GM21515 (cell line): ENCODE data around the gene TNFRSF8.

Source experiments
- ATAC-seq: cut with Tn5 transposase; IDR thresholded peaks from one replicate; pipeline ENCODE4 v1.9.1; 2021; ENCODE audit not compliant: unreplicated experiment

The TNFRSF8 gene

DNA sequence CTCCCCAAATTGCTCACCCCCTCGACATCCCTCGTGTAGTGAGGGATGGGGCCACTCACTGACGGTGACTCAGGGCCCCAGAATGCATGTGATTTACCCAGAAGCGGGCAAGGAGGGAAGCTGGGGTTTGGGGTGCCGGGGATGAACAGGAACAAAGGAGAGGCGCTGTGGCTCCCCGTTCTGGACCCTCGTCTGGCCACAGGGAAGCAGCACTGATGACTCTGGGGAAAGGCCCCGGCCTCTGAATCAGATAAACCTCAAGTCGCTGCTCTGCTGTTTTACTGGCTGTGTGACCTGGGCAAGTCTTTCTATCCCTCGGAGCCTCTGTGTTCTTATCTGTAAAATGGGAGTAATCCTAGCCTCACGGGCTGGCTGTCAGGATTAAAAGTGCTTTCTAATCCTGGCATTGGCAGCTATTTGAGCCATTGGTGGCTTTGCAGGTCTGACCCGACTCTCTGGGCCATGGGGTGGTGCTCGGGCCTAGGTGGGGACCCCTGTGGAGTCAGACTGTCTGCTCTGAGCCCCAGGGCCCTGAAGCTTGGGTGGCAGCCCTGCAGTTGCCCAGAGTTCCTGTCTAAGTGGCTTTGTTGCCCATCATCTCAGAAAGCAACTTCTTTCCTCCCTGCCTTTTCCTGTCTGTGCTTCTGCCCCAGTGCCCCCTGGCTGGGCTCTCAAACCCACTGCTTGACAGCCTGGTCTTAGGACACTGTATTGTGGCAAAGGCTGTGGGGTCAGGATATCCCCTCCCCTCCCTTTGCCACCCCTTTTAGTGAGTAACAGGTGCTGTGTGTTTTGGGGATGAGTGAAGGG lies 109.1 kb downstream of the TNFRSF8 start:
- ATAC-seq, result no peak

DNA sequence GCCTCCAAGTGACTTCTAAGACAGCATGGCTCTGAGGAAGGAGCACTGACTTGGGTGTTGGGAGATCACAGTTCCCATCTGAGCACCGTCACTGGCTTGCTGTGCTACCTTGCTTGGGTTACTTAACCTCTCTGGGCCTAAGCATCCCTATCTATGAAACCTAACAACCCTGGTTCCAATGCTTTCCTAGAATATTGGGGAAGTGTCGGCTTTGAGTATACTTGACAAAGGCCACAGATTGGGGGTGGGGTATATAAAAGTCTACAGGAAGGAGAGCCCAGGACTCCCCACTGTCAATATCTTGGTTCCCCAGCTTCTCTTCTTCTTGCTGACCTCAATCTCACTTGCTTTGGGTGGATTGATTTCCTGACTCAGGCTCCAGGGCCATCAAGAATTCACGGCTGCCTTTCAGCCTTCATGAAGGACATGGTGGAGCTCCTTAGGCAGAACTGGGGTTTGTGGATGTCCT lies 110.0 kb downstream of the TNFRSF8 start:
- ATAC-seq, result no peak

DNA sequence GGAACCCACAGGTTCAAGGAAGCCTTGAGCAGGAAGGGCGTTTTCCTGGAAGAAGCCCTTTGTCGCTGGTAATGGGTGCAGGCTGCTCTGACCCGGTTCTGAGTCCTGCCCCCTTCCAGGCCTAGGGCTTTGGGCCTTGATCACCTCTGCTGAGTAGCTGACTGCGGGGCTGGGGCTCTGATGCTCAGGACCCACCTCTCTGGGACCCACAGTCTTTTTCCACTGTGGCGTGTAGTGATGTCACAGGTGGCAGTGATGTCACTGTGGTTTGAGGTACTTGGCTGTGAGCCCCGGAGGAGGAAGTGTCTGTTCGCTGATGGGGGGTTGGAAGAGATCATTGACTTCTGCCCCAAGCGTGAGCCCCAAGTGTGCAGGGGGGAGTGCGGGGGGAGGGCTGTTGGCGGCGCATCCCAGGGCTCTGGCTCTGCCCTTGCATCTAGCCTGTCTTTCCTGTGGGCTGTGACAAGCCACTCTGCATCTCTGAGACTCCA lies 110.6 kb downstream of the TNFRSF8 start:
- ATAC-seq, result no peak

DNA sequence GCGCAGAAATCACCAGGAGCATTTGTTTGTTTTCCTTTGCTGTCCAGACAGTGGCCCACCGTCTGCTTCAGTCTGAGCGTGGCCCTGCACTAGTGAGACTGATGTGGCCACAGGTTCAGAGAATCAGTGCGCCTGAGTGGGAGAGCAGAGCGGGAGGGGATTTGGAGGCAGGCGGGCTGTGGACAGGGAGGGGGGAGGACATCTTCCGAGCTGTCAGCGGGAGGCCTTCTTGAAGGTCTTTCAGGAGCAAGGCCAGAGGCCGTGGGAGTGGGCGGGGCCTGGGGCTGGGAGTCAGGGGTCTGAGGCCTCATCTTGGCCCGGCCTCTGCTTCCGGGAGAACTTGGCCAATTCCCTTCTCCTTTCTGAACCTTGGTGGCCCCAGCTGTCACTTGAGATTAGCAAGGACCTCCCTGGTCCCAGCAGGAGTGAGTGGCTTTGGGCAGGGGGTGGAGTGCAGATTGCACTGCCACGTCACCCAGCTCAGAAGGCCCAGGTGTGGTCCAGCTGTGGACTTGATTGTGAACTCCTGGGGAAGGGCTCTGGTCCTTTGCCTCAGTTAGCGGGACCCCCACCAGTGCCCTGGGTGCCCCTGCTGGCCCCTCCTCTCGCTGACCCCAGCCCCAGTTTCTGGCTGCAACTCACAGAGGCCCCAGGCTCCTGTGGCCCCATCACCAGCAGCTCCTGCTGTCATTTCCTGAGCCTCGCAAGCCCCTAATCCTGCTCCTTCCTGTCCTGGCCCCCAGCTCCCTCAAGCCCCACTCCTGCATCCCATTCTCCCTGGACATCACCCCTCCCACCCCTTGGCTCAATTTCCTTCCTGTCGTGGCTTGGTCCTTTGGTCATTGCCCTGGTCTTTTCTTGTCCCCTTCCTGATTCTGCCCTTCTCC lies 112.1 kb downstream of the TNFRSF8 start:
- ATAC-seq, result no peak

DNA sequence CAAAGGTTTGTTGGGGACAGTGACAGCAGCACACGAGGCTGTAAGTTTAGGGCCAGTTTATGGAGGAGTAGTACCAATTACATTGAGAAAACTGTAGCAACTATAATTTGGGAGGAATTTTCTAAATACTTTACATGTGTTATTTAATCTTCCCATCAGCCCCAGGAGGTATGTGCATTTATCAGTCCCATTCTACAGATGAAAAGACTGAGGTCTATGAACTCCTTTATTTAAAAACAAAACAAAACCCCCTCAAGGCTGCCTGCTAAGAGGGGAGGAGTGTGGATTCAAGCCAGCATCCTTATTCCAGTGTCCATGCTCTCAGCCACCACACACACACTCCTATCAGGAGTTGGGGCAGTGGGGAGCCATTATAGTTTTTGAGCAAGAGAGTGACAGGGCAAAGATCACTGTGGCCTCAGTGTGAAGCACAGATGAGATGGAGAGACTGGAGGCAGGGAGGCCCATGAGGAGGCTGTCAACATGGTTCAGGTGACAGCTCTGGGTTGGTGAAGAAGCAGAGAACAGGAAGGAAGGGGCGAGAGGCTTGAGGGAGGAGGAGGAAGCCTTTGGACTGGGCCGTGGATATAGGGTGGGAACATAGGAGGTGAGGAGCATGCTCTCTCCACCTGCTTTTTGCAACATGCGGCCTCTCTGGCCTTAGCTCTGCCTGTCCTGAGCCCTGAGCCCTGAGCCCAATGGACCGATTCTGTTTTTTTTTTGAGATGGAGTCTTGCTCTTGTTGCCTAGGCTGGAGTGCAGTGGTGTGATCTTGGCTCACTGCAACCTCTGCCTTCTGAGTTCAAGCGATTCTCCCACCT lies 113.4 kb downstream of the TNFRSF8 start:
- ATAC-seq, result no peak

DNA sequence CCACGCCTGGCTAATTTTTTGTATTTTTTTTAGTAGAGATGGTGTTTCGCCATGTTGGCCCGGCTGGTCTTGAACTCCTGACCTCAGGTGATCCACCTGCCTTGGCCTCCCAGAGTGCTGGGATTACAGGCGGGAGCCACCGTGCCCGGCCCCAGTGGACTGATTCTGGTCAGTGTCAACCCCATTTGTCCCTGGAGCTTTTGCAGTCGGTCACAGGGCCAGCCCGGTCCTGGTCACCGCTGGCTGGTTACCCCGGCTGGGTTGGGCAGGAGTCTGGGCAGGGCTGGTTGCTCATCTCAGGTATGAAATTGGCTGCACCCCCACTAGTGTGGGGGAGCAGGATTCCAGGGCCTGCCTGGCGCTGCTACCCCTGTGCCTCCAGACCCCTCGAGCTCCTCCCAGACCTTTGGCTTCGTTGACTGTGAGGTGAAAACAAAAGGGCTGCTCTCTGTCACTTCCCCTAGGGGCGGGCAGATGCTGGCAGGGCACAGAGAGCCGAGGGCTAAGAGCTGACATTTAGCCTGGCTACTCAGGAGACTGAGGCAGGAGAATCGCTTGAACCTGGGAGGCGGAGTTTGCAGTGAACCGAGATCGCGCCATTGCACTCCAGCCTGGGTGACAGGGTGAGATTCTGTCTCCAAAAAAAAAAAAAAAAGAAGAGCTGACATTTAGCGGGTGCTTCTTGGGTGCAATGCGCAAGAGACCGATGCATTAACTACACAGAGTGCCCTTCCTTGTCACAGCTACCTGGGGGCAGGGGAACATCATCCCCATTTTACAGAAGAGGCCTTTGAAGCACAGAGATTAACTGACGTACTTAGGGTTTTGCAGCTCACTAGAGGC lies 114.3 kb downstream of the TNFRSF8 start:
- ATAC-seq, result no peak

DNA sequence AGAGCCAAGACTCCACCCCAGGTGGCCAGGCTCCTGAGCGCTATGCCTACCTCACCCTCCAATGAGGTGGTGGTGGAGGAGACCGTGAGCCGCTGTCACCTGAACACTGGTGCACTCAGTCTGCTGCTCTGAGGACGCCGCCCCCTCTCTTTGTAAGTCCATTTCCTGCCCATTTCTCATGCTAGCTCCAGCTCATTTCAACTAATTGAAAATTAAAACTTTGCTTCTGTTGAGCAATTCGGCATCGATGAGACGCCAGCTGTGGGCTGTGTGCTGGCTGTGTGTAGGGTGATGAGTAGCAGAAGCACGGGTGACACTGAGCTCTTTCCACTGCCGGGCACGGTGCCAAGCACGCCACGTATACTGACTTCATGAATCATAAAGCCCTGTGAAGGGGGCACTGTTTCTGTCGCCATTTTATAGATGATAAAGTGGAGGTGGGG lies 114.9 kb downstream of the TNFRSF8 start:
- no peak for ATAC-seq

DNA sequence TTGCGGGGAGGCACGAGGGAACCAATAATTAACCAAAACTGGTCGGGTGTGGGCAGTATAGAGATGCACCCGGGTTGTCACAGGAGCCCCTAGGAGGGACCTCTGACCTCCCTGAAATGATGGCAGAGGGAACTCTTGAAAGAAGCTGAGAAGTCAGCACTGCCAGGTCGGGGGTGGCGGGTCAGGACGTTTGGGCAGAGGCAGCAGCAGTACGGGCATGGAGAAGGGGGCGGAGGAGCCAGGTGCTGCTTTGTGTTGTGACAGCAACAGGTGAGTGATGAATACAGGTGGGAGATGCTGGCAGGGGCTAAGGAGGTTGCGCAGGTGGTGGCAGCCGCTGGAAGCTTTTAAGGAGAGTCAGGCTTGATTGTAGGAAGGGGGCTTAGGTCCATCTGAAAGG lies 115.4 kb downstream of the TNFRSF8 start:
- ATAC-seq, result no peak

DNA sequence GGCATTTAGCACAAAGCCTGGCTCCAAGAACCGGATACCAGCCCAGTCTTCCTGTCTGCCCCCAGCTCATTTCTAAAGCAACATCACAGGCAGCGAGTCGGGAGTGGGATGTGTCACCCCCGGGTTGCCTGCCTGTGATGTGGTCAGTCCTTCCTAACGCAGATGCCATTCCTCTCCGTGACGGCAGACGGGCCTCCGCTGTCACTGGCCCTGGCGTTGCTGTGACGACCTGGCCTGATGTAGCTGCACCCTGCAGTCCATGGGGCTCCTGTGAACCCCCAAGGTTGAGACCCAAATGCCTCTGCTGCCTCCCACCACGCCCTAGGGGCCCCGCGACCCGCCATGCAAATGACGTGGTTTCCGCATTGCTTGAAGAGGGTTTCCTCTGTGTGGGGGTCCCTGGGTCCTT lies 116.0 kb downstream of the TNFRSF8 start:
- no peak for ATAC-seq

DNA sequence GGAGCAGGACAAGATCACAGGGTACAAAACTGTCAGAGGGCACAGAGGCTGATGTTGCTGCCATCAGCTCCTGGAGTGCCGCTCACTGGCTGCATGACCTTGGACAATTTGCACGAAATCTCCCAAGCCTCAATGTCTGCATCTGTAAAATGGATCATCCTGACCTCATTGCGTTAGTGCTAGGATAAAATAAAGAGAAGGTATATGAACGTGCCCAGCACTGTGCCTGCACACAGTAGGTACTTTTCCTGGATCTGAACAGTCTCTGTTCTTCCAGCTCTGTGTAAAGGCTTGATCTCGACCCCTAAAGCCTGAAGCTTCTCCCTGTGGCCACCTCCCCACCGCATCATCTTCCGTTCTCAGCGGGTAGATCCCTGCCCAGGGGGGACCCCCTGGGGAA lies 116.6 kb downstream of the TNFRSF8 start:
- no peak for ATAC-seq

DNA sequence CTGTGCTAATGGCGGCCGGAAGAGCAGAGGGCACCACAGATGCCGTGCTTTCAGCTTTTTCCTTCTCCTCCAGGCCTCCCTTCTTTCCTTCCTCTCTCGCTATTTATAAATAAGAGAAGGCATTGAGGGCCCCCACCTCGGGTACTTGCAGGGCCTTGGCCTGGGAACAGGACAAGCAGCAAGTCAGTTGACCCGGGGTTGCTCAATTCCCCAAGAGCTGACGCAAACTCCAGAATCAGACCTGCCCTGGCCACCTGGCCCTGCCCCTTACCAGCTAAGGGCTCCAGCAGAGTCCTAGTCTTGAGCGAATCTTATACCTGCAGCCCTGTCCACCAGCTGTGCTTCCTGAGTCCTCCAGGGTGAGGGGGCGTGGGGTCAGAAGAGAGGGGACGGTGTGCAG lies 117.2 kb downstream of the TNFRSF8 start:
- ATAC-seq, result no peak

DNA sequence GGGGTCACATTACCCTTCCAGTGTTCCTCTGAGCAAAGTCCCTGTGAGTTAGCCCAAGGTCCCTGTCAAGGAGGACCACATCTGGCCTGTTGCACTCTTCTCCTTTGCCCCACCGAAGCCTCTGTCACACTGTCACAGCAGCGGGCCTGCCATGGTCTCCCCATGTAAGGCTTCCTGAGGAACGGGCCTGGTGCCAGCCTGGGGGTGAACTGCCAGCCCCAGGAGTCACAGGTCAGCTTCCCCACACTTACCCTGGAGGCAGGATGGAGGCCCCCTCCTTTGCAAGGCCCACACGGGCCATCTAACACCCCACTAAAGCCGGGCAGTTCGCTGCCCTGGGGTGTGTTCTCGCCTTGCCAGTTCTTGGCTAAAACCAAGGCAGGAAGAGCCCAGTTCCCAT lies 117.8 kb downstream of the TNFRSF8 start:
- no peak for ATAC-seq

DNA sequence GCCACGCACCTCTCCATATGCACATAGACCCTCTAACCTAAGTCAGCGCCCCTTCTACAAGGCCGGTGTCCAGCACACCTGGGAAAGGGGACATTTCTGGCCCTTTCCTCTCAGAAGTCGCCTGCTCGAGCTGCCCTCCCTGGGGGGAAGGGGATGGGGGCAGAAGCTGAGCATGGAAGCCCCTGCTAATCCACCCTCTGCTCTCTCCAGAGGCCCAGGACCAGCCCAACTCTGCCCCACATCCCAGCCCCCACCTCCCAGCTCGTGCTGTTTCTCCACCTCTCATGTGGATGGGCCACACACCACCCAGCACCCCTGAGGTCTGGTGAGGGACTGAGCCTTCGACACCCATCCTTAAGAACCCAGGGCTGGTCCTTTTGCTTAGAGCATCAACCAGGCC lies 118.5 kb downstream of the TNFRSF8 start:
- ATAC-seq, result no peak

DNA sequence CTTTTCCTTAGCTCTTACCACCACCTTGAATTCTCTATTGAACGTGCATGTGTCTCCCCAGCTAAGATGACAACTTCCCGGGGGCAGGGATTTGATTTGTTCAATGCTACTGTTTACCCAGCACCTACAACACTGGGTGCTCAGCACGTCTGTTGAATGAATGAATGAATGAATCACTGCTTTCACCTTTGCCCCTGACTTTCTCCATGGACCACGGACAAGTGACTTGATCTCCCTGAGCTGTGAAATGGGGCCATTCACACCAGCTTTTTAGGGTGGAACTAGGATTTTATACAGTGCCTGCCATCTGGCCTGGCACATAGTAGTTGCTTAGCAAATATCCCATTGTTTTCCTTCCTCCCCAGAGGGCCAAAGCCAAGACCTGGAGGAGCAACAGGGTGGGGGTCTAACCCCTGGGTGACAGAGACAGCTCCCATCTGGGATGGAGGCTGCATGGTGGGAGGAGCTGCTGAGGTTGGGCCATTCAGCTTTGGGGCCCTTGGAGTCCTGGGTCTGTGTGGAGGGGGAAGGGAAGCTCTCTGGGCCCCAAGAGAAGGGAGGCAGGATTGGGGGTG lies 119.4 kb downstream of the TNFRSF8 start:
- ATAC-seq, result no peak

DNA sequence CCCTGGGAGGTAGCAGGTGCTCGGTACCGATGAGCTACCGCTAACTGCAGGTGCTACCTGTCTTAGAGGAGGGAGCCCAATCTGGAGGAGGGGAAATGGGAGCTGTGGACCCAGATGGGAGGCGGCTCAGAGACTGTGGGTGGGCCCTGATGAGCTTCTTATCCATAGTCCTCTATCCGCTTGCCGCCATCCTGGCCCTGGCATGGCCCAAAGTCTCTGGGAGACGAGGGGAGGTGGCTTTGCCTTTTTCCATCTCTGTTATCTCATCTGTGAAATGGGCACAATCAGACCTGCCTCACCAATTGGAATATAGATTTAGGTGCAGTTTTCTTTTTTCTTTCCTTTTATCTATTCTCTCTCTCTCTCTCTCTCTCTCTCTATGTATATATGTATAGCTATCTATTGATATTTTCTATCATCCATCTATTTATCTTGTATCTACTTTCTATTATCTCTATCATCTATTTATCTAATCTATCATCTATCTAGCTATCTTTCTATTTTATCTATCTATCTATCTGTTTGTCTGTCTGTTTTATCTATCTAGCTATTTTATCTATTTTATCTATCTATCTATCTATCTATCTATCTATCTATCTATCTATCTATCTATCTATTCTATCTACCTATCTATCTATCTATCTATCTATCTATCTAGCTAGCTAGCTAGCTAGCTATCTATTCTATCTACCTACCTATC lies 120.1 kb downstream of the TNFRSF8 start:
- no peak for ATAC-seq

DNA sequence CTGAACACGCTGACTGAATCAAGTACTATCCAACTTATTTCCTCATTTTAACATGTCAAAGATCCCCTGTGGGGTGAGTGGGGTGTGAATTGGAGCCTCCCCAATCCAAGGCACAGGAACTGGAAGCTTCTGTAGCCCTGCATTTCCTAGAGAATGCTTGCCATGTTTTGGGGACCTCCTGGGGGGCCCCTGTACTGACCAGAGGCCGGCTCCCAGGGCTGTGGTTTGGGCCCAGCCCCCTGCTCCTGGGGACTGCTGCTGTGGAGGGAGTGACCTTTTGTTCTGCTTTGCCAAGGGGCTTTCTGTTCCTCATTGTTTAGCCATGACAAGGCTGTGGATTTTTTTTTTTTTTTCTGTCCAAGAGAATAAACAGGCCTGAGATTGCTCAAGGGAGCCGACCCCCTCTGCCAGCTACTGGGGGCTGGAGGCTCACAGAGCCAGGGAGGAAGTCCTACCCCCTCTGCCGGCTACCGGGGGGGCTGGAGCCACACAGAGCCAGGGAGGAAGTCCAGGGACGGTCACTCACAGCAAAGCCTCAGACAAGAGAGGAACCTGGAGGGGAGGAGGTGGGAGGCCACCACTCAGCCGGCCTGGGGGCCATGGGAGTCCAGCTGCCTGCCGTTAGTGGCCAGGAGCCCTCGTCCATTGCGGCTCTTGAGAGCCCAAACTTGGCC lies 121.0 kb downstream of the TNFRSF8 start:
- ATAC-seq, result no peak

DNA sequence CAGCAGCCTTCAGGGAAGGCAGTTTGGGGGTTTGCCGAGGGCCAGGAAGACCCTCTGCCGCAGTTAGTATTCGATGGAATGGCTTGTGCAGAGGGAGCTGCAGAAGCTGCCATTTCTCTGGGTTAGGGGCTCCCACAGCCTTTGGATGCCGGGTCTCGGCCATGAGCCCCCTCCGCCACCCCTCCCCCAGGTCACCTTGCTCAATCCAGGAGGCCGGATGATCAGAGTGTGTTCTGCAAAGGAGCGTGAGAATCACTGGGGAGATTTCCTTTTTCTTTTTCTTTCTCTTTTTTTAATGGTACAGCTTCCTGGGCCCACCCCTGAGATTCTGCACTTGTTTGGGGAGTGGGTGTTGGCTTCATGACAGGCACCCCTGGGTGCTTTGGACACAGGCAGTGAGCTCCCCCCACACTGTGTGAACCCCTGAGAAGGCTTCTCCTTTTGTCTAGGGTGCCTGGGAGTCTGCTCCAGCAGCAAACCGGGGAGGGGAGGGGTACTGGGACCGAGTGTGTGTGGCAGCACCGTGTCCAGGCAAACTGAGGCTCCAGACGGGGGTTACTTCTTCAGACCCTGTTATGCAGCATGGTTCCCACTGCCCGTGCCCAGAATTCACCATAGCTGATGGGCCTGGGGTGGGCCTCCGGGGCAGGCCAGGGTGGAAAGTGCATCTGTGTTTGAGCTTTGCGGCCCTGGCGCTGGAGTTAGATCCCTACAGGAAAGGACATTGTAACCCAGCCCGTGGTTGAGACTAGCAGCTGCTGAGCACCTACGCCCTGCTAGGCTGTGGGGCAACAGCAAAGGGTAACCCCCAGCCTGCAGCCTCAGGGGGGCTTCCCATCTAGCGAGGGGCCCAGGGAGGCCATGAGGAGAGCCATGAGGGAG lies 122.2 kb downstream of the TNFRSF8 start:
- ATAC-seq, result no peak
